ENCODE measurements around the gene NABP1.

The NABP1 gene

GRCh38 chr2:191705701-191706100, 27.8 kb downstream of the NABP1 start:
- TF ChIP-seq, protein P1, sequence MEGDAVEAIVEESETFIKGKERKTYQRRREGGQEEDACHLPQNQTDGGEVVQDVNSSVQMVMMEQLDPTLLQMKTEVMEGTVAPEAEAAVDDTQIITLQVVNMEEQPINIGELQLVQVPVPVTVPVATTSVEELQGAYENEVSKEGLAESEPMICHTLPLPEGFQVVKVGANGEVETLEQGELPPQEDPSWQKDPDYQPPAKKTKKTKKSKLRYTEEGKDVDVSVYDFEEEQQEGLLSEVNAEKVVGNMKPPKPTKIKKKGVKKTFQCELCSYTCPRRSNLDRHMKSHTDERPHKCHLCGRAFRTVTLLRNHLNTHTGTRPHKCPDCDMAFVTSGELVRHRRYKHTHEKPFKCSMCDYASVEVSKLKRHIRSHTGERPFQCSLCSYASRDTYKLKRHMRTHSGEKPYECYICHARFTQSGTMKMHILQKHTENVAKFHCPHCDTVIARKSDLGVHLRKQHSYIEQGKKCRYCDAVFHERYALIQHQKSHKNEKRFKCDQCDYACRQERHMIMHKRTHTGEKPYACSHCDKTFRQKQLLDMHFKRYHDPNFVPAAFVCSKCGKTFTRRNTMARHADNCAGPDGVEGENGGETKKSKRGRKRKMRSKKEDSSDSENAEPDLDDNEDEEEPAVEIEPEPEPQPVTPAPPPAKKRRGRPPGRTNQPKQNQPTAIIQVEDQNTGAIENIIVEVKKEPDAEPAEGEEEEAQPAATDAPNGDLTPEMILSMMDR (IDR thresholded peaks at IDR 0.05; ENCODE audit: insufficient read depth, low read depth, low read length, missing control alignments) = no peak
- H3K4me3 ChIP-seq (ENCODE audit: low read length) = no peak overlapping the region
- DNase-seq (ENCODE audit: low read depth) = no peak

- no peak overlapping the region for H3K4me3 ChIP-seq (ENCODE audit: low read length)
- TF ChIP-seq, protein P1 (IDR thresholded peaks at IDR 0.05; ENCODE audit: insufficient read depth, low read depth, low read length, missing control alignments) = no peak
- DNase-seq (ENCODE audit: low read depth) = no peak
These were observed 28.9 kb downstream of the NABP1 start for GRCh38 chr2:191706791-191707190.

DNA sequence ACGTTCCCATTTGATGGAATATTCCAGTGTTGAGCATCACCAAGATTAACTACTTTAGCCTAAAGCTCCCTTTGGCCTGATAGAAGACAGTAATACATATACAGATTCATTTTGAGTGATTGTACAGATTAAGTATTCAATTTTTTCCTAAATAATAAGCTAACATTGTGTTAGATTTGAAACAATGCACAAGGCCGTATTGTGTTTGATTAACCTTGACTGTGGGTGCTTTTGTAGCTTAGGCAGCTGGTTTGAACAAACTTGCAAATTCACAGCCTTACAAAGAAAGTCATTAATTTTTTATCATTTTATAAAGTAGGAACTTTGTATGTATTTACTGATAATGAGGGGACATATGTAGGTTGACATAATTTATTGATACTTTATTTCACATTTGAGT, 29.6 kb downstream of the NABP1 start:
- TF ChIP-seq, protein P1 (IDR thresholded peaks at IDR 0.05; ENCODE audit: insufficient read depth, low read depth, low read length, missing control alignments) = no peak
- DNase-seq (ENCODE audit: low read depth) = no peak
- H3K4me3 ChIP-seq (ENCODE audit: low read length) = no peak overlapping the region

DNA sequence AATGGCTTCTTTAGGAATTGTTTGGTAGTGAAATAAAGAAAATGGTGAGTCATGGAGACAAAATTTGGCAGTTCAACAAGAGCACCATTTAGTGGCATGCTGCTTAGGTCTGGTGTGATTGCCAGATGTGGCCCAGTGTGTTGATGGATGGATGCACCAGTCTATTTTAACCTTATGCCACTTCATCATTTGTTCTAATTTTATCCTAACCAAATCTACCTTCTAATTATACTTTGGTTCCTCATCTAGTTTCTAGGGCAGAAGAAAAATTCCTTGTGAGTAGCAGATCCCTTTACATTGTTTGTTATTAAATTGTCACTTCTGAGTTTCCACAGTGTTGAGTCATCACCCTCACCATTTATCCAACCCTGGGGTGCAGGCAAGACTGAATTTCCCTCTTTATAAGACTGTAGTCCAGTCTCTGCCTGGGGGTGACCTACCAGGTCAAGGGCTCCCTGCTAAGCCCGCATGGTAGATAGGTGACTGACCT, 32.5 kb downstream of the NABP1 start:
- no peak overlapping the region for H3K4me3 ChIP-seq (ENCODE audit: low read length)
- TF ChIP-seq, protein P1 (IDR thresholded peaks at IDR 0.05; ENCODE audit: insufficient read depth, low read depth, low read length, missing control alignments) = no peak
- DNase-seq (ENCODE audit: low read depth) = no peak

DNA sequence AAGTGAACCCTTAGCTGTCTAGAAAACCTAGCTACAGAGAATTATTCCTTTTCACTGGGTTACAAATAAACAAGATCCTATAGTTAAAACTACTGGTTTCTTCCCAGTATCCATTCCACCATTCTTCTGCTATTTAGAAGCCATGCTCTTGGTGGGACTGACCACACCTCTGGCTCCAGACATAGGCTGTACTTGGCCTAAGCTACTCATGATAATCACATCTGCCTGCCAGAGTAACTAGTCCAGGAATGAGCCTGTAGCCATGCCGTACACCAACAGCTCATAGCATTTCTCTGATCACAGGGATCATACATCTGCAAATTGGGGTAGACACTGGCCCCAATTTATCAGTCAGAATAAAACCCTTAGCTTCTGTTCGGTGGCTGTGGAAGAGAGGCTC, 33.7 kb downstream of the NABP1 start:
- TF ChIP-seq, protein P1 (IDR thresholded peaks at IDR 0.05; ENCODE audit: insufficient read depth, low read depth, low read length, missing control alignments) = no peak
- no peak for DNase-seq (ENCODE audit: low read depth)
- H3K4me3 ChIP-seq (ENCODE audit: low read length) = no peak overlapping the region

- TF ChIP-seq, protein P1 (IDR thresholded peaks at IDR 0.05; ENCODE audit: insufficient read depth, low read depth, low read length, missing control alignments) = peak; percentile 34
- DNase-seq (ENCODE audit: low read depth) = no peak
These were observed 35.9 kb downstream of the NABP1 start for GRCh38 chr2:191713837-191714236.

GRCh38 chr2:191714925-191715324, 37.0 kb downstream of the NABP1 start:
- no peak for DNase-seq (ENCODE audit: low read depth)
- H3K4me3 ChIP-seq (ENCODE audit: low read length) = no peak overlapping the region
- TF ChIP-seq, protein P1 (IDR thresholded peaks at IDR 0.05; ENCODE audit: insufficient read depth, low read depth, low read length, missing control alignments) = no peak

More at GRCh38 chr2:191713837-191714236, 35.9 kb downstream of the NABP1 start:
- H3K4me3 ChIP-seq (ENCODE audit: low read length) = no peak overlapping the region
